ENCODE data around the gene CEP95.
"Not testable (repeated sequence)": the region's sequence is repeated elsewhere in the genome, so short reads cannot be mapped to it uniquely, and the experiment has no call there.

The CEP95 gene

DNA sequence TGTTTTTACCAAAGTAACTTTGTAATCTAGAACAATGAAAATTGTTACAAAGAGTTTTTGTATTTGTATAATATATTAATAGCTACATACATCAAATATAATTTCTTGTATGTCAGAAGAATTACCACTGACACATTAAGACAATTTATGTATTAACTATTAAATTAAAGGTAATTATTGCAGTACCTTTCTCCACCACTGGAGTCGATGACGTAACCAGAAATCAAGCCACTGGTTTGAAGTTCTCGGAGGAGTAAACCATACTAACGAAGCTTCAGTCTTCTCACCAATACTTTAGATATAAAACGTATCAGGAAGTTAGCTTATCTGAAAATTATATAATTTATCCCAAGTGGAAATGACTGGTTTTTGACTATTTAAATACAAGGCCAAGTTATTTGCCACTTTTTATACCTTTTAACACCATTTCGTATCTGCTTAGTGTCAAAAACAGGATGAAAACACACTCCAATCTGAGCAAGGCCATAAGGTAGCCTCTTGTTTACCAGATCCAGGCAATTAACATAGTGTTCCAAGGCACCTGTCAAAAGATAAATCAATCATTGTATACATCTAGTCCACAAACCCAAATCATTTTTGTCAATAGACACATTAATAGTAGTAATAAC, 14.2 kb upstream of the CEP95 start:
- Mint-ChIP-seq H3K4me3 (no peak overlapping the region), H3K4me1 (peaks cover 25% of the 10 kb centered on the region), H3K27ac (no peak overlapping the region), H3K27me3 (ENCODE audit: low read depth) (no peaks in the 10 kb centered on the region), H3K9me3 (no peaks in the 10 kb centered on the region), H3K36me3 (ENCODE audit: low read depth) (peaks cover 41% of the 10 kb centered on the region)
- TF ChIP-seq, protein P1, sequence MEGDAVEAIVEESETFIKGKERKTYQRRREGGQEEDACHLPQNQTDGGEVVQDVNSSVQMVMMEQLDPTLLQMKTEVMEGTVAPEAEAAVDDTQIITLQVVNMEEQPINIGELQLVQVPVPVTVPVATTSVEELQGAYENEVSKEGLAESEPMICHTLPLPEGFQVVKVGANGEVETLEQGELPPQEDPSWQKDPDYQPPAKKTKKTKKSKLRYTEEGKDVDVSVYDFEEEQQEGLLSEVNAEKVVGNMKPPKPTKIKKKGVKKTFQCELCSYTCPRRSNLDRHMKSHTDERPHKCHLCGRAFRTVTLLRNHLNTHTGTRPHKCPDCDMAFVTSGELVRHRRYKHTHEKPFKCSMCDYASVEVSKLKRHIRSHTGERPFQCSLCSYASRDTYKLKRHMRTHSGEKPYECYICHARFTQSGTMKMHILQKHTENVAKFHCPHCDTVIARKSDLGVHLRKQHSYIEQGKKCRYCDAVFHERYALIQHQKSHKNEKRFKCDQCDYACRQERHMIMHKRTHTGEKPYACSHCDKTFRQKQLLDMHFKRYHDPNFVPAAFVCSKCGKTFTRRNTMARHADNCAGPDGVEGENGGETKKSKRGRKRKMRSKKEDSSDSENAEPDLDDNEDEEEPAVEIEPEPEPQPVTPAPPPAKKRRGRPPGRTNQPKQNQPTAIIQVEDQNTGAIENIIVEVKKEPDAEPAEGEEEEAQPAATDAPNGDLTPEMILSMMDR (IDR thresholded peaks at IDR 0.05; ENCODE audit: unreplicated experiment in 3 of 3): peak; percentile 35 to 46 (median 35)

DNA sequence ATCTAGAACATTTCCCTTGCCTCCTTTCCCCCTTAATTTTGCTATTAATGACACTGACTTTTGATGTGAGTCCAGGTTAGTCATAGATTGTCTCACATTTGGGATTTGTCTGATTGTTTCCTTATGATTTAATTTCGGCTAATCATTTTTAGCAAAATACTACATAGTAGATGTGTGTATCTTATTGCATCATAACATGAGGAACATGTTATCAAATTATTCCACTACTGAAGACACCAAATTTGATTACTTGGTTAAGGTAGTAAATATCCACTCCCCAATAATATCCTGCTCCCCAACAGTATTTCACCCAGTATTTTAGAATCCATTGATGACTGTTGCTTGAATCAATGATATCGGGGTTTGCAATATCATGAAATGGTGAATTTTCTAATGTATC, 12.7 kb upstream of the CEP95 start:
- no peaks in the 10 kb centered on the region for H3K27me3 Mint-ChIP-seq (ENCODE audit: low read depth)
- H3K4me3 Mint-ChIP-seq: peak overlapping the region; percentile 74 to 77 (median 75)
- peaks cover 32% of the 10 kb centered on the region for H3K4me1 Mint-ChIP-seq
- H3K36me3 Mint-ChIP-seq (ENCODE audit: low read depth): peaks cover 42% of the 10 kb centered on the region
- H3K9me3 Mint-ChIP-seq: no peaks in the 10 kb centered on the region
- H3K27ac Mint-ChIP-seq: peak overlapping the region in 1 of 3 experiments; percentile 38
- TF ChIP-seq, protein P1 (IDR thresholded peaks at IDR 0.05; ENCODE audit: unreplicated experiment in 3 of 3): no peak

DNA sequence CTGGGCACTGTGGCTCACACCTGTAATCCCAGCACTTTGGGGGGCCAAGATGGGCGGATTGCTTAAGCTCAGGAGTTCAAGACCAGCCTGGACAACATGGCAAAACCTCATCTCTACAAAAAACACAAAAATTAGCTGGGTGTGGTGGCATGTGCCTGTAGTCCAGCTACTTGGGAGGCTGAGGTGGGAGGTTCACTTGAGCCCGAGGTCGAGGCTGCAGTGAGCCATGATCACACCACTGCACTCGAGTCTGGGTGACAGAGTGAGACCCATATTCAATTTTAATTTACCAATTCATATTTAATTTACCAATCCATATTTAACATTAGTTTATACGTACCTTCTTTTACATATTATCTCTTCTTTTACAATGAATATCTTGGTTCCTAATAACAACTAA, 11.5 kb upstream of the CEP95 start:
- peak overlapping the region; percentile 77 to 99 (median 97) for H3K4me3 Mint-ChIP-seq
- H3K27ac Mint-ChIP-seq; H3K27me3 Mint-ChIP-seq (ENCODE audit: low read depth); H3K9me3 Mint-ChIP-seq: not testable (repeated sequence)
- H3K4me1 Mint-ChIP-seq: peaks cover 39% of the 10 kb centered on the region
- H3K36me3 Mint-ChIP-seq (ENCODE audit: low read depth): peaks cover 47% of the 10 kb centered on the region

DNA sequence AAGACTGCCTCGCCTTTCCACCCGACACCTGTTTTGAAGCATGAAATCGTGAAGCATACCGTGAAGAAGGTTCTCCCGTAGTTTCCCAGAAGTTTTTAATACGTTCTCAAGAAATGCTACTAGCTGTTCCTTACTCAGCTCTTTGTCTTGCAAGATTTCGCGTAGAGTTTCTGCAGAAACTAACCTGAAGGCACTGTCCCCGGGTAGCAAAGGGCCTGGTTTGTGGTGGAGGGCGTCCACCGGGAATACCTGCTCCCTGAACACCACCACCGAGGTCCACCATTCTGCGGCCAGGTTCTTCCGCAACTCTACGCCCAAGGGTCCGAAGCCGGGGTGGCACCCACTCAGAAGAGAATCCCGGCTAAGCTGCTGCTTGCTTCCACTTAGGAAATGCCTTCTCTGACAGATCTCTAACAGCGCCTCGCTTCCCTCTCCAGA, 10.4 kb upstream of the CEP95 start:
- H3K9me3 Mint-ChIP-seq: no peaks in the 10 kb centered on the region
- peak overlapping the region; percentile 82 to 96 (median 92) for H3K27ac Mint-ChIP-seq
- peaks cover 49% of the 10 kb centered on the region for H3K36me3 Mint-ChIP-seq (ENCODE audit: low read depth)
- no peaks in the 10 kb centered on the region for H3K27me3 Mint-ChIP-seq (ENCODE audit: low read depth)
- H3K4me3 Mint-ChIP-seq: peak overlapping the region; percentile 97 to 99 (median 98)
- TF ChIP-seq, protein P1 (IDR thresholded peaks at IDR 0.05; ENCODE audit: unreplicated experiment in 3 of 3): no peak
- peaks cover 45% of the 10 kb centered on the region for H3K4me1 Mint-ChIP-seq

DNA sequence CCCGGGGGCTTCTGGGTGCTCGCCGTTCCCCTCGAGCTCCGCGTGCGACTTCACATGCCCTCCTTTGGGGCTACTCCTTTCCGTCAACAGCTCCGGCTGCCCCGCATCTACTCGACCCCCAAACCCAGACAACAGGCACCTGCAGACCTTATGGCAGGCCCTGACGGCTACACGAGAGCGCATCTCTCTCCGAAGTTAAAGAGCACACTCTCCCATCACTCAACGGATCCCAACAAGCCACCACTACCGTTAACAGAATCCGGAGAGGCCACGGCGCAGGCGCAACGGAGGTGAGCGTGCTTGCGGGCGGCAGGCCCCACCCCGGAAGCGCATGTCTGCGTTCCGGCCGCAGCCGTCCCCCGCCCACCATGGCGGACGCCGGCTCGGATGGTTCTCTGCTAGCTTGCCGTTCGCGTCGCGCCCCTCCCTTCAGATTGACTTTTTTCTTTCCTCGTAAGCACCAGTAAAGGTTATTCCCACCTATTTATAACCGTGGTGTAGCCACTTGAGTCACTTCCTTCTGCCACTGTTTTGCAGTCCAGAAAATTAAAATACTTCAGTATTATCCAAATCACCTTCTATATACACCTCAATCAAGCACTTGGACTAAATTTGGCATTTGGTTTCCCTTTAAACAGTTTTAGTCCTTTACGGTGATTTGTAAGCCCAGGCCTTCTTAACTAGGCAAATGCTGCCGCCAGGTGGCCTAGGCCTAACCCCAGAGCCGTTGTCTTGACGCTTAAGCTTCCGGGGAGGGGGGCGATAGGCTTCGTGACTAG, 9.8 kb upstream of the CEP95 start, which contains the start of gene POLG2:
POLG2 (minus strand) TSS at position 269 of the 779 bp plus-strand sequence; CDS start at position 183, 86 bp downstream.
- Mint-ChIP-seq H3K4me1 (peaks cover 45% of the 10 kb centered on the region), H3K9me3 (no peaks in the 10 kb centered on the region), H3K27ac (peak within 1 kb of the TSS; percentile 82 to 96 (median 92)), H3K4me3 (peak within 1 kb of the TSS; percentile 97 to 99 (median 98)), H3K27me3 (ENCODE audit: low read depth) (no peaks in the 10 kb centered on the region), H3K36me3 (ENCODE audit: low read depth) (peaks cover 49% of the 10 kb centered on the region)
- TF ChIP-seq, protein P1 (IDR thresholded peaks at IDR 0.05; ENCODE audit: unreplicated experiment in 3 of 3): peak; percentile 42 to 58 (median 45)

DNA sequence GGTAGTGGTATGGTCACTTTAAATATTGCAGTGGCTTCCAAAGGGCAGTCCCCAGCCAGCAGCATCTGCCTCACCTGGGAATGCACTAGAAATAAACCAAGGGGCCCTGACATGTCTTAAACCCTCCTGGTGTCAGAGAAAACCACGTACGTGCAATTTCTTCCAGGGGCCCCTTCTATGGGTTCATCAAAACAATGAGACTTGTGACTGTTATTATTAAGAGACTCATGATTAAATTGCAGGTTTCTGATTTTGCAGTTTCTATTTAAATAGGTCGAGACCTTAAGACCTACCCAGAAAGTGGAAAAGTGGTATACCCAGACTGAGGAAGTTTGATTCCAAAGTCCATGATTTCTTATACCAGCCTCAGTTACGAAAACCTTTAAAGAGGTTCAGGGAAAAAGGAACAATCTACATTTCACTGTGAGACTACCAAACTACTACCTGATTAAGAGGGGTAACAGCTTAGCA, 9.2 kb upstream of the CEP95 start:
- TF ChIP-seq, protein P1 (IDR thresholded peaks at IDR 0.05; ENCODE audit: unreplicated experiment in 3 of 3): no peak
- Mint-ChIP-seq H3K27ac (peak overlapping the region; percentile 82 to 96 (median 92)), H3K27me3 (ENCODE audit: low read depth) (no peaks in the 10 kb centered on the region), H3K4me1 (peaks cover 50% of the 10 kb centered on the region), H3K4me3 (peak overlapping the region; percentile 97 to 99 (median 98)), H3K36me3 (ENCODE audit: low read depth) (peaks cover 52% of the 10 kb centered on the region), H3K9me3 (no peaks in the 10 kb centered on the region)

All from nephron (organoid).